IMR-90 (cell line): ENCODE results near the gene GLMN. TPM values are rescaled to one million over a fixed set of nuclear protein-coding genes. Genes with fewer than 3 reads are reported as not detected.

Source experiments
- ATAC-seq: fragments of 200-7000 bp; cut with Tn5 transposase; 2 replicates; pipeline ENCODE4 v1.9.1; 2020; ENCODE audit warnings: low read depth, mild to moderate bottlenecking, moderate library complexity
- BruUV-seq: library from RNA; stranded (reverse); fragments of 400-500 nt; replicated peaks from 2 replicates; lab custom pipeline; 2021; lab: Mats Ljungman, UMichigan
- CTCF ChIA-PET: fragments of 300-600 bp; formaldehyde crosslinking; extraction: SDS; loops from one replicate; lab custom pipeline; 2021; ENCODE audit warnings: antibody characterized with exemption; lab: Yijun Ruan, JAX
- POLR2A ChIA-PET: fragments of 300-600 bp; sonication (Branson Sonifier 250); formaldehyde crosslinking; loops from one replicate; lab custom pipeline; 2022; ENCODE audit warnings: antibody characterized with exemption; ENCODE audit not compliant: unreplicated experiment; lab: Charles Lee
- DNase-seq: peaks from one replicate; pipeline ENCODE4 v3.0.0; 2013
- H2AFZ ChIP-seq: replicated peaks from 2 replicates; pipeline ENCODE3; 2013; ENCODE audit warnings: low read length, mild to moderate bottlenecking; ENCODE audit not compliant: poor library complexity
- H2AK5ac ChIP-seq: 2 replicates; pipeline ENCODE4 v1.6.1; 2013; ENCODE audit warnings: low read depth, low read length, inconsistent platforms
- H2AK9ac ChIP-seq: replicated peaks from 2 replicates; pipeline ENCODE3; 2013; ENCODE audit warnings: mild to moderate bottlenecking, low read depth, low read length, moderate library complexity; ENCODE audit not compliant: poor library complexity
- H2BK120ac ChIP-seq: 2 replicates; pipeline ENCODE4 v1.6.1; 2013; ENCODE audit warnings: low read depth, low read length, inconsistent platforms
- H2BK15ac ChIP-seq: 3 replicates; pipeline ENCODE4 v1.6.1; 2013; ENCODE audit warnings: low read depth, low read length, inconsistent platforms
- H2BK20ac ChIP-seq: 2 replicates; pipeline ENCODE4 v1.6.1; 2013; ENCODE audit warnings: low read depth, mild to moderate bottlenecking, inconsistent platforms, low read length, moderate library complexity
- H2BK5ac ChIP-seq: 2 replicates; pipeline ENCODE4 v1.6.1; 2013; ENCODE audit warnings: mild to moderate bottlenecking, low read depth, low read length, inconsistent platforms; ENCODE audit not compliant: poor library complexity, severe bottlenecking
- H3K14ac ChIP-seq: replicated peaks from 2 replicates; pipeline ENCODE4 v1.6.1; 2013; ENCODE audit warnings: low read depth, low read length, inconsistent platforms
- H3K18ac ChIP-seq: 2 replicates; pipeline ENCODE4 v1.6.1; 2013; ENCODE audit warnings: low read depth, low read length, control low read depth
- H3K23ac ChIP-seq: 2 replicates; pipeline ENCODE4 v1.6.1; 2013; ENCODE audit warnings: low read depth, low read length, inconsistent platforms
- H3K27ac ChIP-seq: 2 replicates; pipeline ENCODE4 v1.5.1; 2013; ENCODE audit warnings: mild to moderate bottlenecking, control low read depth, low read length; ENCODE audit not compliant: insufficient read depth
- H3K27me3 ChIP-seq: 2 replicates; pipeline ENCODE4 v1.6.1; 2013; ENCODE audit warnings: low read length; ENCODE audit not compliant: control insufficient read depth, insufficient read depth
- H3K36me3 ChIP-seq: 2 replicates; pipeline ENCODE4 v1.6.1; 2013; ENCODE audit warnings: low read length, mixed read lengths; ENCODE audit not compliant: control insufficient read depth, insufficient read depth
- H3K4ac ChIP-seq: 2 replicates; pipeline ENCODE4 v1.6.1; 2013; ENCODE audit warnings: low read depth, low read length, inconsistent platforms
- H3K4me1 ChIP-seq: 2 replicates; pipeline ENCODE4 v1.6.1; 2013; ENCODE audit warnings: low read length, mixed read lengths; ENCODE audit not compliant: control insufficient read depth, insufficient read depth
- H3K4me2 ChIP-seq: 2 replicates; pipeline ENCODE4 v1.6.1; 2013; ENCODE audit warnings: low read depth, mild to moderate bottlenecking, control low read depth, low read length, moderate library complexity
- H3K4me3 ChIP-seq: 2 replicates; pipeline ENCODE4 v1.5.1; 2013; ENCODE audit warnings: low read depth, mild to moderate bottlenecking, control low read depth, low read length, moderate library complexity; ENCODE audit not compliant: insufficient read depth
- H3K56ac ChIP-seq: 2 replicates; pipeline ENCODE4 v1.6.1; 2013; ENCODE audit warnings: low read length, inconsistent platforms; ENCODE audit not compliant: insufficient read depth; ENCODE audit errors: extremely low read depth
- H3K79me1 ChIP-seq, 2 experiments: 2 replicates each; pipeline ENCODE4 v1.6.1; 2013; ENCODE audit warnings: low read length in 2 of 2, inconsistent platforms in 1 of 2, low read depth in 1 of 2
- H3K9ac ChIP-seq: 2 replicates; pipeline ENCODE4 v1.6.1; 2013; ENCODE audit warnings: low read depth, low read length, control low read depth
- H3K9me1 ChIP-seq: 2 replicates; pipeline ENCODE4 v1.6.1; 2013; ENCODE audit warnings: low read length, inconsistent platforms; ENCODE audit not compliant: insufficient read depth
- H3K9me3 ChIP-seq: 2 replicates; pipeline ENCODE4 v1.6.1; 2013; ENCODE audit warnings: low read length; ENCODE audit not compliant: control insufficient read depth, insufficient read depth
- H4K20me1 ChIP-seq: 2 replicates; pipeline ENCODE4 v1.6.1; 2013; ENCODE audit warnings: low read length, inconsistent platforms; ENCODE audit not compliant: insufficient read depth
- H4K5ac ChIP-seq: 2 replicates; pipeline ENCODE4 v1.6.1; 2013; ENCODE audit warnings: mild to moderate bottlenecking, low read depth, low read length, control low read depth
- H4K8ac ChIP-seq, 2 experiments: 2 replicates each; pipeline ENCODE4 v1.6.1; 2013; ENCODE audit warnings: low read depth in 2 of 2, low read length in 2 of 2, control low read depth in 1 of 2, inconsistent platforms in 1 of 2
- H4K91ac ChIP-seq: 2 replicates; pipeline ENCODE4 v1.6.1; 2013; ENCODE audit warnings: low read depth, low read length, inconsistent platforms; ENCODE audit not compliant: insufficient read depth
- BHLHE40 ChIP-seq: fragments of 150-350 bp; IDR thresholded peaks from 2 replicates; pipeline ENCODE4 v1.6.1; 2016; ENCODE audit warnings: mild to moderate bottlenecking, low read depth, low read length
- CHD1 ChIP-seq: IDR thresholded peaks from 2 replicates; pipeline ENCODE4 v1.6.1; 2012; ENCODE audit warnings: low read depth, low read length, improper control_type of control experiment
- FOS ChIP-seq: fragments of 150-350 bp; IDR thresholded peaks from 2 replicates; pipeline ENCODE4 v1.6.1; 2016; ENCODE audit warnings: low read depth, low read length
- MAFK ChIP-seq: IDR thresholded peaks from 2 replicates; pipeline ENCODE4 v1.6.1; 2012; ENCODE audit warnings: low read depth, low read length, improper control_type of control experiment
- MAZ ChIP-seq: IDR thresholded peaks from 2 replicates; pipeline ENCODE4 v1.6.1; 2012; ENCODE audit warnings: low read depth, mild to moderate bottlenecking, low read length, improper control_type of control experiment, moderate library complexity, borderline replicate concordance
- NFE2L2 ChIP-seq: fragments of 150-350 bp; IDR thresholded peaks from 2 replicates; pipeline ENCODE4 v1.6.1; 2016; ENCODE audit warnings: low read depth, mild to moderate bottlenecking, low read length
- POLR2A ChIP-seq: IDR thresholded peaks from 2 replicates; pipeline ENCODE4 v1.6.1; 2012; ENCODE audit warnings: mild to moderate bottlenecking, low read depth, low read length
- RAD21 ChIP-seq: IDR thresholded peaks from 2 replicates; pipeline ENCODE4 v1.6.1; 2012; ENCODE audit warnings: low read length, improper control_type of control experiment
- RFX5 ChIP-seq: IDR thresholded peaks from 2 replicates; pipeline ENCODE4 v1.8.0; 2012; ENCODE audit warnings: low read depth, mild to moderate bottlenecking, low read length, moderate library complexity
- SMC3 ChIP-seq: fragments of 150-350 bp; IDR thresholded peaks from 2 replicates; pipeline ENCODE4 v1.6.1; 2016; ENCODE audit warnings: low read depth, mild to moderate bottlenecking, antibody characterized with exemption, low read length, moderate library complexity
- dilution Hi-C: fragments of 300-500 bp; cut with HindIII; formaldehyde crosslinking; loops from one replicate; pipeline ENCODE4 v1.14.3; 2018; ENCODE audit warnings: low sequenced_read_pairs; ENCODE audit not compliant: unreplicated experiment
- in situ Hi-C: fragments of 300-500 bp; cut with MboI; formaldehyde crosslinking; loops from 3 replicates; pipeline ENCODE4 v1.14.3; 2019; ENCODE audit warnings: low sequenced_read_pairs, inconsistent platforms, mixed read lengths
- intact Hi-C: fragments of 100-400 bp; cut with micrococcal nuclease; formaldehyde crosslinking; loops from 2 replicates; pipeline ENCODE4 v1.10.0; 2022
- polyA plus RNA-seq, 3 experiments: library from polyadenylated mRNA; depleted of rRNA; stranded (reverse); fragments of >200 nt; gene quantifications; 2 replicates each; pipeline ENCODE4 v1.2.3, GENCODE V29; 2012; ENCODE audit warnings: low replicate concordance in 1 of 3
- total RNA-seq: library from RNA; depleted of rRNA; stranded (reverse); fragments of >200 nt; gene quantifications from 2 replicates; pipeline ENCODE4 v1.2.3, GENCODE V29; 2012
- TF ChIP-seq, protein P1 (sequence below): fragments of 150-350 bp; IDR thresholded peaks from 2 replicates; pipeline ENCODE4 v1.6.1; 2017; ENCODE audit warnings: mild to moderate bottlenecking, antibody characterized with exemption, low read length, low read depth
- TF ChIP-seq, protein P2 (sequence below): conservative IDR thresholded peaks from 2 replicates; pipeline ENCODE4 v1.5.1; 2012; ENCODE audit warnings: mild to moderate bottlenecking, low read depth, low read length, improper control_type of control experiment
- TF ChIP-seq, protein P3 (sequence below): fragments of 150-350 bp; IDR thresholded peaks from 2 replicates; pipeline ENCODE4 v1.6.1; 2016; ENCODE audit warnings: low read depth, mild to moderate bottlenecking, low read length, moderate library complexity, borderline replicate concordance

The GLMN gene
- total and polyA plus RNA-seq, 2 of the 4 experiments (the other 2 are of a cell fraction): 4.1 to 4.7 TPM

DNA sequence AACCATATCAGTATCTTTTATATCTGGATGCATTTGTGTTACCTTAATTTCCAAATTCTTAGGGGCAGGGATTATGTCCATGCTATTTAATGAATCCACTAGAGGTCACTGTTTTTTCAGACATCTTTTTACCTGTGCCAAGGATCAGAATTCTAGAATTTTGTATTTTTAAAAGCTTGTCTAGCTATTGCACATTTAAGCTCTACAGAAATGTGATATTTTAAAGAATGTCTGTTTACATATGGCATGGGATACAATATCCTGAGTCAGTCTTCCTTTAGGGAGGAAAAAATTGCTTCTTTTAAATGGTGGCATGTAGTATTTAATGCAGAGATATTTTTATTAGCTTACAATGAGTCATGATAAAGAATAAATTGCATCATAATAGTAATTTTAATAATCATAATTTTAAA lies 11.4 kb upstream of the GLMN start:
- Histone ChIP-seq H3K14ac (no peak overlapping the region), H4K5ac (no peak overlapping the region), H3K4me2 (no peak overlapping the region), H3K9me1 (no peaks in the 10 kb centered on the region), H3K4ac (no peak overlapping the region), H2BK20ac (no peak overlapping the region), H3K9ac (no peak overlapping the region), H3K18ac (no peak overlapping the region), H3K36me3 (peaks cover 15% of the 10 kb centered on the region), H3K27ac (no peak overlapping the region), H2AK9ac (no peak overlapping the region), H3K4me3 (no peak overlapping the region), H2AFZ (no peak overlapping the region), H3K56ac (no peak overlapping the region), H3K27me3 (no peaks in the 10 kb centered on the region), H4K8ac (no peak overlapping the region), H3K9me3 (no peaks in the 10 kb centered on the region), H4K91ac (no peak overlapping the region), H3K4me1 (no peaks in the 10 kb centered on the region), H3K23ac (no peak overlapping the region), H3K79me1 (no peaks in the 10 kb centered on the region), H2BK120ac (no peak overlapping the region), H2BK5ac (no peak overlapping the region), H4K20me1 (no peaks in the 10 kb centered on the region), H2BK15ac (no peak overlapping the region), H2AK5ac (no peak overlapping the region)
- dilution Hi-C loops (no loop called here), in situ Hi-C loops (loop anchor here (5.0 kb wide), 1 partner anchor 312 kb away; no protein-coding TSS in a partner anchor), intact Hi-C loops (loop anchor here (2.0 to 10.0 kb wide), 4 partner anchors 37 to 525 kb away; partner anchors contain the start of gene RPL5)
- ChIA-PET POLR2A (no interaction called here), CTCF (interaction anchor here (0.6 to 1.2 kb wide), 11 partner anchors 11 to 797 kb away, joined by 3 to 7 read pairs (median 3); no protein-coding TSS in a partner anchor)
- BruUV-seq: no TSS peak
- peak; percentile 66 for ATAC-seq
- peak; percentile 50 for DNase-seq
- no peak for TF ChIP-seq CHD1
- TF ChIP-seq, protein P1, sequence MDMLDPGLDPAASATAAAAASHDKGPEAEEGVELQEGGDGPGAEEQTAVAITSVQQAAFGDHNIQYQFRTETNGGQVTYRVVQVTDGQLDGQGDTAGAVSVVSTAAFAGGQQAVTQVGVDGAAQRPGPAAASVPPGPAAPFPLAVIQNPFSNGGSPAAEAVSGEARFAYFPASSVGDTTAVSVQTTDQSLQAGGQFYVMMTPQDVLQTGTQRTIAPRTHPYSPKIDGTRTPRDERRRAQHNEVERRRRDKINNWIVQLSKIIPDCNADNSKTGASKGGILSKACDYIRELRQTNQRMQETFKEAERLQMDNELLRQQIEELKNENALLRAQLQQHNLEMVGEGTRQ: no peak
- peak; percentile 64 for TF ChIP-seq RAD21
- TF ChIP-seq SMC3: peak; percentile 51
- TF ChIP-seq, protein P2, sequence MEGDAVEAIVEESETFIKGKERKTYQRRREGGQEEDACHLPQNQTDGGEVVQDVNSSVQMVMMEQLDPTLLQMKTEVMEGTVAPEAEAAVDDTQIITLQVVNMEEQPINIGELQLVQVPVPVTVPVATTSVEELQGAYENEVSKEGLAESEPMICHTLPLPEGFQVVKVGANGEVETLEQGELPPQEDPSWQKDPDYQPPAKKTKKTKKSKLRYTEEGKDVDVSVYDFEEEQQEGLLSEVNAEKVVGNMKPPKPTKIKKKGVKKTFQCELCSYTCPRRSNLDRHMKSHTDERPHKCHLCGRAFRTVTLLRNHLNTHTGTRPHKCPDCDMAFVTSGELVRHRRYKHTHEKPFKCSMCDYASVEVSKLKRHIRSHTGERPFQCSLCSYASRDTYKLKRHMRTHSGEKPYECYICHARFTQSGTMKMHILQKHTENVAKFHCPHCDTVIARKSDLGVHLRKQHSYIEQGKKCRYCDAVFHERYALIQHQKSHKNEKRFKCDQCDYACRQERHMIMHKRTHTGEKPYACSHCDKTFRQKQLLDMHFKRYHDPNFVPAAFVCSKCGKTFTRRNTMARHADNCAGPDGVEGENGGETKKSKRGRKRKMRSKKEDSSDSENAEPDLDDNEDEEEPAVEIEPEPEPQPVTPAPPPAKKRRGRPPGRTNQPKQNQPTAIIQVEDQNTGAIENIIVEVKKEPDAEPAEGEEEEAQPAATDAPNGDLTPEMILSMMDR: peak; percentile 65
- TF ChIP-seq POLR2A: no peak
- TF ChIP-seq NFE2L2: no peak
- no peak for TF ChIP-seq MAFK
- no peak for TF ChIP-seq FOS
- no peak for TF ChIP-seq BHLHE40
- no peak for TF ChIP-seq MAZ
- TF ChIP-seq RFX5: no peak
- TF ChIP-seq, protein P3, sequence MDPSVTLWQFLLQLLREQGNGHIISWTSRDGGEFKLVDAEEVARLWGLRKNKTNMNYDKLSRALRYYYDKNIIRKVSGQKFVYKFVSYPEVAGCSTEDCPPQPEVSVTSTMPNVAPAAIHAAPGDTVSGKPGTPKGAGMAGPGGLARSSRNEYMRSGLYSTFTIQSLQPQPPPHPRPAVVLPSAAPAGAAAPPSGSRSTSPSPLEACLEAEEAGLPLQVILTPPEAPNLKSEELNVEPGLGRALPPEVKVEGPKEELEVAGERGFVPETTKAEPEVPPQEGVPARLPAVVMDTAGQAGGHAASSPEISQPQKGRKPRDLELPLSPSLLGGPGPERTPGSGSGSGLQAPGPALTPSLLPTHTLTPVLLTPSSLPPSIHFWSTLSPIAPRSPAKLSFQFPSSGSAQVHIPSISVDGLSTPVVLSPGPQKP: no peak
